ENCODE results near the gene YWHAH.
"Not testable (repeated sequence)": the region's sequence is repeated elsewhere in the genome, so short reads cannot be mapped to it uniquely, and the experiment has no call there.

The YWHAH gene

GRCh38 chr22:31951194-31952093, 7.1 kb downstream of the YWHAH start:
- no peak for DNase-seq

GRCh38 chr22:31952094-31952401, 7.7 kb downstream of the YWHAH start:
- no peak for DNase-seq

DNA sequence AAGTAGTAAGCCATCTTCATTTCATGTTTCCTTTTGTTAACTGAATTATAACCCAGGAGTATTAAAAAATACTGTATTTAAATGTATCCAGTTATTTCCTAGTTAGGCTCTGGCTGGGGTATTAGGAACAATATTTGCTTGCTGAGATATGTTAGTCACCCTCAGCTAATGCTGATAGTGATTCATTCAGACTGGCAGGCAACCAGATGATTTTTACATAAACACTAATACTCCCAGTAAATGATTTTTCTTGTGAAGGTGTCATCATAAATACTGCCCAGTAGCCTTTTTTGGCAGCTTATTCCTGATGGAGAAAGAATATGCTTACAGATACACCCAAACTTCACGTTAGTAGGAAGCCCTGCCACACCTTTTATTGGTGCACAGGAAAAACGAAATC, 8.1 kb downstream of the YWHAH start:
- DNase-seq = no peak

DNA sequence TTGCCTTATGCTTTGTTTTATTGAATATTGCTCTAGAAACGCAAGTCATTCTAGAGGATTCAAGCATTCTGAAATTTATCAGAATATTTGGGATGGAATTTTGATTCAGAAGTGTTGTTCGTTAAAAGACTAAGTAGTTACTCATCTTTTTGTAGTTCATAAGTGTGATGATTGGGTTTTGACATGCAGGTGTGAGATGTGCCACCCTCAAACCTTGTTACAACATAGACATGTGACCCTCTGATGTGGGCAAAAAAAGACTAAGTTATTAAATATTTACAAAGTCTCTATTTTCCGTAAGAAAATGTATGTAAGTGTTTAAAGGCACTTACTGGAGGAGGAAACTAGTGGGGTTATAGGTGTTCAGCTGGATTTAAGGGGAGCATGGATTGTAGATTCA, 8.9 kb downstream of the YWHAH start:
- DNase-seq = no peak

- no peak for DNase-seq
Measured at GRCh38 chr22:31954535-31955523, 10.5 kb downstream of the YWHAH start.

- no peak for DNase-seq
Measured at GRCh38 chr22:31956360-31956759, 12.0 kb downstream of the YWHAH start.

DNA sequence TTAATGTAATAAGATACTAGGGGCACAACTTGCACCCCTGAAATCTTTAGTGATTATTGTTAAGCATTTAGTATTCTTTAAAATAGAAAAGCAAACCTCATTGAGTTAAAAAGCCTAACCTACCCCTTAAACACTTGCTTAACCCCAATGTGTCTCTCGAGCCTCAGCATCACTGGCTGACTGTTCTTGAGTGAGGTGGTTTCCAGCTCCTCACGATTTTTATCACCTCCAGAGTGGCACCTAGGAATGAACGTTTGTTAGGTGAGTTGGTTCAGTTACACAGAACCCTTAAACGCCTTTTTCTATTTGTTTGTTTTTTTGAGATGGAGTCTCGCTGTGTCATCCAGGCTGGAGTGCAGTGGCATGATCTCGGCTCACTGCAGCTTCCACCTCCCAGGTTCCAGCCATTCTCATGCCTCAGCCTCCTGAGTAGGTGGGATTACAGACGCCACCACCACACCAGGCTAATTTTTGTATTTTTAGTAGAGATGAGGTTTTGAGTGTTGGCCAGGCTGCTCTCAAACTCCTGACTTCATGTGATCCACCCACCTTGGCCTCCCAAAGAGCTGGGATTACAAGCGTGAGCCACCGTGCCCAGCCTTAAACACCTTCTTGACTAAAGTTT, 13.7 kb downstream of the YWHAH start:
- DNase-seq = no peak

GRCh38 chr22:31958625-31959239, 14.4 kb downstream of the YWHAH start:
- no peak for DNase-seq

- DNase-seq = no peak
Measured at GRCh38 chr22:31960767-31961166, 16.4 kb downstream of the YWHAH start.

GRCh38 chr22:31962387-31963125, 18.2 kb downstream of the YWHAH start:
- no peak for DNase-seq

- no peak for DNase-seq
Measured at GRCh38 chr22:31968022-31968421, 23.7 kb downstream of the YWHAH start.

DNA sequence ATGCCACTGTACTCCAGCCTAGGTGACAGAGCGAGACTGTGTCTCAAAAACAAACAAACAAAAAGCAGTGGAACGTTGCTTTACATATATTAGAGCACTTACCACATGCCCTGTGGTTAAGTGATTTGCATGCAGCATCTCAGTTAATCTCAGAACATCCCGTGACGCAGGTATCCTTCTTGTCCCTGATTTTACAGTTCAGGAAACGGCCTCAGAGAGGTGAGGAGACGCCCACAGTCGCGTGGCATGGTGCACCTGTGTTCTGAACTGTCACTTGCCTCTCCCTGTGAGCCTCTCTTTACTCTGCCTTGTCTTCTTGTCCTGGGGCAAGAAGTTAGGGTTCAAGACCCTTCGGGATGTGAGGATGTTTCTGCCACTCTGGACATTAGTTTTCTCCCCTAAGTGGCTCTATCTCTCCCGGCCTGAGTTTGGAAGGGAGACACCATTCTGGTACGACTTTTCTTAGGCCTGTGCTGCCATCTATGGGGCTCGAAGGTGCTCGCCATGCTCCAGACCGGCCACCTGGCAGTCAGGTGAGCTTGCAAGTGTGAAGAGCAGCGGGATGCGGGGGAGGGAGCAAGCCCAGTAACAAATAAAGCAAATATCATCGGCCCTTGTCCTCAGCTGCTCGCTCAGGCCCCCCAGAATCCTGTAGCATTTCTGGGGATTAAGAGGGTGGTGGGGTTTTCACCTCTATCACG, 25.6 kb downstream of the YWHAH start:
- peak; percentile 34 for DNase-seq

DNA sequence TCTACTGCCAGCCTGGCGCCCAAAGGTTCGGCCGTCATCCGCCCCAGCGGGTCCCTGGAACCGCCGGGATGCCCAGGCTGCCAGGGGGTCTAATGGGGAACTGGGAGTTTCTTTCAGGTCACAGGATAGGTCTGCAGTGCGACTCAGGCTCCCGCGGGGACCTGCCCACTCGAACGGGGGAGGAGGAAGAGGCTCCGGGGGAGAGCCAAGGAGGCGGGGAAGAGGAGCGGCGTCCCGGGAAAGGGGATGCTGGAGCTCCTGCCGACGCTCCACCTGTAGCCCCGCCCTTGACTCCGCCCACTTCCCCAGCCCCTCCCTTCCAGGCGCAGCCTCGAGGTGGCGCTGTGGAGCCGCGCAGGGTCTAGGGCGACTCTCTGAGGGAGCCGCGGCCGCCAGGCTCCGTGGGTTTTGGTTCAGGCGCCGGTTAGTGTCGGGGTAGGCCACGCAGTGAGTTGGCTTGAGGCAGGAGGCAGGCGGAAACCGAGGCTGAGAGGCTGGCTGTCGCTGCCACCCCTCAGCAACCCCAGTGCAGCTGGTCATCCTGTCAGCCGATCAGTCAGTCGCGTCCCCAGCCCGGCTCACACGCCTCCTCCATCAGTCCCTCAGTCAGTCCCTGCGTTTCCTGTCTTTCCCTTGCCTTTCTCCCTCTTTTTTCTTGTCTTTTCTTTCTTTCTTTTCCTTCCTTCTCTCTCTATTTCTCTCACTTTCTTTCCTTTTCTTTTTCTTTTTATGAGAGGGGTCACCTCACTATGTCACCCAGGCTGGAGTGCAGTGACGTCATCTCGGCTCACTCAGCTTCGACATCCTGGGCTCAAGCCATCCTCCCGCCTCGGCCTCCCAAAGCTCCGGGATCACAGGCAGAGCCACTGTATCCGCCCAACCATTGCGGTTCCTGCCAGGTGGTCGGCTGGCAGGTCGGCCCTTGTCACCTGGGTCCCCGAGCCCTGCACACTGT, 26.4 kb downstream of the YWHAH start:
- DNase-seq = peak; percentile 53

DNA sequence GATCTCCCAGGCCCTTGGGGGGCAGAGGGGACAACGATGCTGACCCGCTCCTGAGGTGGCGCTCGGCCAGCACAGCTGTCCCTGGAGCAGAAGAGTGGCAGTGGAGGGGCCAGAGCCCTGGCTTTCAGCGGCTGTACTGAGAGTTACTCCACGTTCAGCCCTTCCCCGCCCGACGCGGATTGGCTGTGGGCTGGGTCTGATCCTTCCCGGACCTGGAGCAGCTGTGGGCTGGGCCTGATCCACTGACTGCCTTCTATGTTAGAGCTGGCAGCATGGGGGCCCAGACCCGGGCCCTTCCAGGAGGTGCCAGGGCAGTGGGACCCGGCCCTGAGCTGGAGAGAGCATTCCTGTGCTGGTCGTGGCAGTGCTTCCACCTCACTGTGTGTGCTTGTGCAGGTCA, 27.8 kb downstream of the YWHAH start:
- no peak for DNase-seq

DNA sequence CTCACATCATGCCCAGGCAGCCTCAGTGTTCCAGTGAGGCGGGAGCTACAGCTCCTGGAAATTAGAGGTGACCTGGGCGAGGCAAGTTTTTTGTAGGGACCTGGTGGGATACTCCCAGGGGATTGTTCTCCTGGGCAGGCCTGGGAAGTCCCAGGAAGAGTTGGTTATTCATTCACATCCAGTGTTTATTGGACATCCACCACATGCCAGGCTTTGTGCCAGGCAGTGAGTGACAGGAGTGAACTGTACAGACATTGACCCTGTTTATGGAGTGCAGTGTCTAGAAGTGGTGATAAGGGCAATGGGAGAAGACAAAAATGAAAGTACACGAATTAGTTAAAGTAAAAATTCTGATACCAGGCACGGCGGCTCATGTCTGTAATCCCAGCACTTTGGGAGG, 29.4 kb downstream of the YWHAH start:
- no peak for DNase-seq

GRCh38 chr22:31977141-31977841, 33.0 kb downstream of the YWHAH start:
- DNase-seq = peak; percentile 52

DNA sequence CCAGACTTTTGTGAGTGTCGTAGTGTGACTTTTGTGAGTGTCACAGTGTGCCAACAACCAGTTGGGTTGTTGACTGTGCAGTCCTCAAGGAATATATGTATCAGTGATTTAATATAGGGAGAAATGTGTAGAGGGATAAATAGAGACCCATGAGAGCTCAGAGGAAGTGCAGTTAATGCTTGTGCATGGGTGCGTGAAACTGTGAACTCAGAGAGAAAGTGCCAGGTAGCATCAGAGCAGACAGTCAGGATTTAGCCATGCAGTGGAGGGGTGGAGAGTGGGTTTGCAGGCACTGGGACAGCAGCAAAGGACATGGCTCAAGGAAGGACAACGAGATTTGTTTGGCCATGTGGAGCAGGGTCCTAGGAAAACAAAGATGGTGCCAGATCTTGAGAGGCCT, 33.6 kb downstream of the YWHAH start:
- DNase-seq = no peak

GRCh38 chr22:31980628-31981027, 36.3 kb downstream of the YWHAH start:
- no peak for DNase-seq

- DNase-seq = not testable (repeated sequence)
Measured at GRCh38 chr22:31981976-31982375, 37.6 kb downstream of the YWHAH start.

Measured in MV-4-11 (cell line).